ENCODE results near the gene CD109. TPM values are rescaled to one million over a fixed set of nuclear protein-coding genes. Genes with fewer than 3 reads are reported as not detected.
A peak's percentile ranks its signal among the peaks of the same experiment; 100 is the strongest.

The CD109 gene
- total RNA-seq, 1 donor from 2014 or later = 25.0 TPM

GRCh38 chr6:73653571-73654424 lies 42.2 kb upstream of the CD109 start, which contains the start of gene SLC17A5:
TSS of gene SLC17A5 (minus strand) at chr6:73653992. CDS start at chr6:73653886, 106 bp downstream.
- intact Hi-C loops (cut with DNase I) = no loop called here
- Histone ChIP-seq H3K27me3 (ENCODE audit: low read depth) (no peaks in the 10 kb centered on the region), H3K9me3 (no peaks in the 10 kb centered on the region), H3K4me3 (peak within 1 kb of the TSS; percentile 99), H3K4me1 (peaks cover 18% of the 10 kb centered on the region), H3K36me3 (peaks cover 8% of the 10 kb centered on the region), H3K27ac (peak within 1 kb of the TSS; percentile 99)
- no peak for TF ChIP-seq CTCF (IDR thresholded peaks at IDR 0.05)
- ATAC-seq (peak; percentile 99), DNase-seq (peak; percentile 95)

GRCh38 chr6:73655341-73655917 lies 40.6 kb upstream of the CD109 start:
- H3K27ac ChIP-seq = peak overlapping the region; percentile 99
- H3K27me3 ChIP-seq (ENCODE audit: low read depth) = no peaks in the 10 kb centered on the region
- H3K4me3 ChIP-seq = peak overlapping the region; percentile 99
- intact Hi-C loops (cut with DNase I) = no loop called here
- no peak for DNase-seq
- H3K36me3 ChIP-seq = no peaks in the 10 kb centered on the region
- H3K4me1 ChIP-seq = peaks cover 18% of the 10 kb centered on the region
- no peak for ATAC-seq
- no peak for TF ChIP-seq CTCF (IDR thresholded peaks at IDR 0.05)
- no peaks in the 10 kb centered on the region for H3K9me3 ChIP-seq

- Histone ChIP-seq H3K4me1 (peaks cover 16% of the 10 kb centered on the region), H3K27me3 (ENCODE audit: low read depth) (no peaks in the 10 kb centered on the region), H3K36me3 (no peaks in the 10 kb centered on the region), H3K9me3 (no peaks in the 10 kb centered on the region), H3K4me3 (no peak overlapping the region), H3K27ac (no peak overlapping the region)
- no peak for TF ChIP-seq CTCF (IDR thresholded peaks at IDR 0.05)
- ATAC-seq (no peak), DNase-seq (no peak)
- intact Hi-C loops (cut with DNase I) = no loop called here
Observed at GRCh38 chr6:73656531-73657145, 39.4 kb upstream of the CD109 start.

GRCh38 chr6:73657201-73657600 lies 38.8 kb upstream of the CD109 start:
- intact Hi-C loops (cut with DNase I) = no loop called here
- ATAC-seq = no peak

More at GRCh38 chr6:73657201-73657600, 38.8 kb upstream of the CD109 start:
- H3K27me3 ChIP-seq (ENCODE audit: low read depth) = no peaks in the 10 kb centered on the region
- H3K4me3 ChIP-seq = no peak overlapping the region
- H3K27ac ChIP-seq = no peak overlapping the region
- H3K36me3 ChIP-seq = no peaks in the 10 kb centered on the region
- peaks cover 10% of the 10 kb centered on the region for H3K4me1 ChIP-seq
- no peak for TF ChIP-seq CTCF (IDR thresholded peaks at IDR 0.05)
- H3K9me3 ChIP-seq = no peaks in the 10 kb centered on the region
- no peak for DNase-seq
